ENCODE measurements around the gene DOCK11. TPM values are rescaled to one million over a fixed set of nuclear protein-coding genes. Genes with fewer than 3 reads are reported as not detected.

Gene DOCK11
- total RNA-seq, 2 experiments from 2014 or later, result 62.6 to 66.0 TPM

GRCh38 chrX:118644378-118644777 is 148.8 kb downstream of the DOCK11 start:
- ChIA-PET CTCF (no interaction called here), POLR2A (no interaction called here)
- Mint-ChIP-seq H3K4me3 (no peak overlapping the region), H3K27me3 (ENCODE audit: low read depth) (no peaks in the 10 kb centered on the region), H3K9me3 (ENCODE audit: insufficient read depth) (no peaks in the 10 kb centered on the region), H3K27ac (peak overlapping the region; percentile 9), H3K36me3 (ENCODE audit: low read depth) (peaks cover 24% of the 10 kb centered on the region), H3K4me1 (ENCODE audit: low read depth) (no peaks in the 10 kb centered on the region)
- no peak for ATAC-seq
- DNase-seq, result no peak

GRCh38 chrX:118652717-118653116 is 157.1 kb downstream of the DOCK11 start:
- no peaks in the 10 kb centered on the region for H3K4me1 Mint-ChIP-seq (ENCODE audit: low read depth)
- no peaks in the 10 kb centered on the region for H3K9me3 Mint-ChIP-seq (ENCODE audit: insufficient read depth)
- no peak for DNase-seq
- peaks cover 33% of the 10 kb centered on the region for H3K36me3 Mint-ChIP-seq (ENCODE audit: low read depth)
- ChIA-PET CTCF (no interaction called here), POLR2A (no interaction called here)
- H3K27ac Mint-ChIP-seq, result no peak overlapping the region
- ATAC-seq, result no peak
- H3K27me3 Mint-ChIP-seq (ENCODE audit: low read depth), result no peaks in the 10 kb centered on the region
- H3K4me3 Mint-ChIP-seq, result no peak overlapping the region

GRCh38 chrX:118654331-118654730 is 158.7 kb downstream of the DOCK11 start:
- Mint-ChIP-seq H3K27ac (no peak overlapping the region), H3K27me3 (ENCODE audit: low read depth) (no peaks in the 10 kb centered on the region), H3K36me3 (ENCODE audit: low read depth) (peaks cover 38% of the 10 kb centered on the region), H3K4me1 (ENCODE audit: low read depth) (no peaks in the 10 kb centered on the region), H3K9me3 (ENCODE audit: insufficient read depth) (no peaks in the 10 kb centered on the region), H3K4me3 (no peak overlapping the region)
- CTCF ChIA-PET, result no interaction called here
- POLR2A ChIA-PET, result no interaction called here
- DNase-seq (no peak), ATAC-seq (no peak)

- ChIA-PET POLR2A (no interaction called here), CTCF (no interaction called here)
- no peaks in the 10 kb centered on the region for H3K9me3 Mint-ChIP-seq (ENCODE audit: insufficient read depth)
- no peaks in the 10 kb centered on the region for H3K27me3 Mint-ChIP-seq (ENCODE audit: low read depth)
- DNase-seq (no peak), ATAC-seq (no peak)
- H3K4me3 Mint-ChIP-seq, result no peak overlapping the region
- H3K4me1 Mint-ChIP-seq (ENCODE audit: low read depth), result no peaks in the 10 kb centered on the region
- H3K36me3 Mint-ChIP-seq (ENCODE audit: low read depth), result peaks cover 36% of the 10 kb centered on the region
- no peak overlapping the region for H3K27ac Mint-ChIP-seq
Measured at GRCh38 chrX:118655561-118656246, 160.1 kb downstream of the DOCK11 start.

- Mint-ChIP-seq H3K9me3 (ENCODE audit: insufficient read depth) (no peaks in the 10 kb centered on the region), H3K27ac (no peak overlapping the region), H3K36me3 (ENCODE audit: low read depth) (peaks cover 34% of the 10 kb centered on the region), H3K27me3 (ENCODE audit: low read depth) (no peaks in the 10 kb centered on the region), H3K4me3 (no peak overlapping the region), H3K4me1 (ENCODE audit: low read depth) (no peaks in the 10 kb centered on the region)
- ChIA-PET POLR2A (no interaction called here), CTCF (no interaction called here)
- DNase-seq (no peak), ATAC-seq (no peak)
Measured at GRCh38 chrX:118657413-118657812, 161.8 kb downstream of the DOCK11 start.

GRCh38 chrX:118660085-118660484 is 164.5 kb downstream of the DOCK11 start:
- POLR2A ChIA-PET, result no interaction called here
- DNase-seq (no peak), ATAC-seq (no peak)
- no peaks in the 10 kb centered on the region for H3K27me3 Mint-ChIP-seq (ENCODE audit: low read depth)
- no peak overlapping the region for H3K4me3 Mint-ChIP-seq
- H3K36me3 Mint-ChIP-seq (ENCODE audit: low read depth), result peaks cover 39% of the 10 kb centered on the region
- H3K27ac Mint-ChIP-seq, result no peak overlapping the region
- CTCF ChIA-PET, result no interaction called here
- H3K4me1 Mint-ChIP-seq (ENCODE audit: low read depth), result no peaks in the 10 kb centered on the region
- H3K9me3 Mint-ChIP-seq (ENCODE audit: insufficient read depth), result no peaks in the 10 kb centered on the region

GRCh38 chrX:118665204-118665603 is 169.6 kb downstream of the DOCK11 start:
- H3K27ac Mint-ChIP-seq, result no peak overlapping the region
- H3K36me3 Mint-ChIP-seq (ENCODE audit: low read depth), result peaks cover 31% of the 10 kb centered on the region
- ATAC-seq (no peak), DNase-seq (no peak)
- no peaks in the 10 kb centered on the region for H3K27me3 Mint-ChIP-seq (ENCODE audit: low read depth)
- POLR2A ChIA-PET, result no interaction called here
- CTCF ChIA-PET, result no interaction called here
- no peaks in the 10 kb centered on the region for H3K9me3 Mint-ChIP-seq (ENCODE audit: insufficient read depth)
- no peaks in the 10 kb centered on the region for H3K4me1 Mint-ChIP-seq (ENCODE audit: low read depth)
- H3K4me3 Mint-ChIP-seq, result no peak overlapping the region

- no peak for ATAC-seq
- Mint-ChIP-seq H3K27ac (peak overlapping the region; percentile 49), H3K9me3 (ENCODE audit: insufficient read depth) (no peaks in the 10 kb centered on the region), H3K36me3 (ENCODE audit: low read depth) (peaks cover 29% of the 10 kb centered on the region), H3K4me1 (ENCODE audit: low read depth) (no peaks in the 10 kb centered on the region), H3K4me3 (no peak overlapping the region), H3K27me3 (ENCODE audit: low read depth) (no peaks in the 10 kb centered on the region)
- POLR2A ChIA-PET, result no interaction called here
- DNase-seq, result no peak
- CTCF ChIA-PET, result no interaction called here
Measured at GRCh38 chrX:118666521-118666920, 170.9 kb downstream of the DOCK11 start.

- H3K9me3 Mint-ChIP-seq (ENCODE audit: insufficient read depth), result no peaks in the 10 kb centered on the region
- H3K27ac Mint-ChIP-seq, result no peak overlapping the region
- no peak for ATAC-seq
- POLR2A ChIA-PET, result no interaction called here
- no peaks in the 10 kb centered on the region for H3K4me1 Mint-ChIP-seq (ENCODE audit: low read depth)
- CTCF ChIA-PET, result no interaction called here
- peaks cover 28% of the 10 kb centered on the region for H3K36me3 Mint-ChIP-seq (ENCODE audit: low read depth)
- no peak for DNase-seq
- no peaks in the 10 kb centered on the region for H3K27me3 Mint-ChIP-seq (ENCODE audit: low read depth)
- no peak overlapping the region for H3K4me3 Mint-ChIP-seq
Measured at GRCh38 chrX:118669435-118669834, 173.8 kb downstream of the DOCK11 start.

- Mint-ChIP-seq H3K4me1 (ENCODE audit: low read depth) (no peaks in the 10 kb centered on the region), H3K4me3 (no peak overlapping the region), H3K9me3 (ENCODE audit: insufficient read depth) (no peaks in the 10 kb centered on the region), H3K27me3 (ENCODE audit: low read depth) (no peaks in the 10 kb centered on the region), H3K27ac (no peak overlapping the region), H3K36me3 (ENCODE audit: low read depth) (peaks cover 22% of the 10 kb centered on the region)
- POLR2A ChIA-PET, result no interaction called here
- no peak for ATAC-seq
- CTCF ChIA-PET, result no interaction called here
- DNase-seq, result no peak
Measured at GRCh38 chrX:118675326-118675965, 179.8 kb downstream of the DOCK11 start.

- Mint-ChIP-seq H3K36me3 (ENCODE audit: low read depth) (peaks cover 25% of the 10 kb centered on the region), H3K27ac (no peak overlapping the region)
Measured at GRCh38 chrX:118675966-118676349, 180.3 kb downstream of the DOCK11 start.

GRCh38 chrX:118677318-118677717 is 181.7 kb downstream of the DOCK11 start:
- Mint-ChIP-seq H3K27me3 (ENCODE audit: low read depth) (no peaks in the 10 kb centered on the region), H3K36me3 (ENCODE audit: low read depth) (peaks cover 22% of the 10 kb centered on the region), H3K4me1 (ENCODE audit: low read depth) (no peaks in the 10 kb centered on the region), H3K27ac (no peak overlapping the region), H3K9me3 (ENCODE audit: insufficient read depth) (no peaks in the 10 kb centered on the region), H3K4me3 (no peak overlapping the region)
- ChIA-PET POLR2A (no interaction called here), CTCF (no interaction called here)
- ATAC-seq (no peak), DNase-seq (no peak)

More at GRCh38 chrX:118675966-118676349, 180.3 kb downstream of the DOCK11 start:
- DNase-seq (no peak), ATAC-seq (no peak)
- no peaks in the 10 kb centered on the region for H3K27me3 Mint-ChIP-seq (ENCODE audit: low read depth)
- H3K4me1 Mint-ChIP-seq (ENCODE audit: low read depth), result no peaks in the 10 kb centered on the region
- no peaks in the 10 kb centered on the region for H3K9me3 Mint-ChIP-seq (ENCODE audit: insufficient read depth)
- H3K4me3 Mint-ChIP-seq, result no peak overlapping the region
- CTCF ChIA-PET, result no interaction called here
- POLR2A ChIA-PET, result no interaction called here

- Mint-ChIP-seq H3K4me1 (ENCODE audit: low read depth) (no peaks in the 10 kb centered on the region), H3K9me3 (ENCODE audit: insufficient read depth) (no peaks in the 10 kb centered on the region), H3K27ac (no peak overlapping the region), H3K27me3 (ENCODE audit: low read depth) (no peaks in the 10 kb centered on the region), H3K36me3 (ENCODE audit: low read depth) (peaks cover 14% of the 10 kb centered on the region), H3K4me3 (no peak overlapping the region)
- POLR2A ChIA-PET, result no interaction called here
- ATAC-seq, result no peak
- CTCF ChIA-PET, result no interaction called here
- no peak for DNase-seq
Measured at GRCh38 chrX:118679290-118679689, 183.7 kb downstream of the DOCK11 start.

All from activated CD8-positive, alpha-beta T cell treated with anti-CD3 and anti-CD28 coated beads, Interleukin-2, amount 10 ng/mL, durations not matched to agents 7 days and 5 days (primary cell).